CD4-positive, alpha-beta T cell (primary cell): Measurements from ENCODE around the gene CUTC. TPM values are rescaled to one million over a fixed set of nuclear protein-coding genes. Genes with fewer than 3 reads are reported as not detected.
A peak's percentile ranks its signal among the peaks of the same experiment; 100 is the strongest.

ENCODE experiments used
- ATAC-seq: fragments of 200-7000 bp; cut with Tn5 transposase; one replicate; pipeline ENCODE4 v1.10.0; 2022; ENCODE audit warnings: mild to moderate bottlenecking; ENCODE audit not compliant: poor library complexity
- CTCF ChIA-PET: fragments of 350-600 bp; sonication (Branson Sonifier 250); formaldehyde crosslinking; loops from one replicate; lab custom pipeline; 2021; ENCODE audit warnings: antibody characterized with exemption, inconsistent platforms; lab: Charles Lee
- POLR2A ChIA-PET: fragments of 350-600 bp; sonication (Branson Sonifier 250); formaldehyde crosslinking; loops from one replicate; lab custom pipeline; 2021; ENCODE audit warnings: antibody characterized with exemption, inconsistent platforms; lab: Charles Lee
- DNase-seq, 14 experiments: peaks; one replicate each; pipeline ENCODE4 v3.0.0-alpha.2; 2013 to 2020; ENCODE audit warnings: mixed read lengths in 2 of 14
- H3K27ac ChIP-seq, 2 donors: one replicate each; pipeline versions ENCODE4 v1.5.1 to v1.7.0; 2013; ENCODE audit warnings: low read length in 2 of 2, low read depth in 1 of 2, mild to moderate bottlenecking in 1 of 2
- H3K27me3 ChIP-seq, 2 experiments: 1 replicate in 1 of 2; 2 replicates in 1 of 2; pipeline versions ENCODE4 v1.6.1 to v1.7.0; 2013; ENCODE audit warnings: low read length in 2 of 2, control low read depth in 1 of 2, mild to moderate bottlenecking in 1 of 2, moderate library complexity in 1 of 2; ENCODE audit not compliant: insufficient read depth in 2 of 2, control insufficient read depth in 1 of 2
- H3K36me3 ChIP-seq: one replicate; pipeline ENCODE4 v1.6.1; 2013; ENCODE audit warnings: low read length, control low read depth; ENCODE audit not compliant: insufficient read depth
- H3K4me1 ChIP-seq: one replicate; pipeline ENCODE4 v1.6.1; 2013; ENCODE audit warnings: low read length, control low read depth; ENCODE audit not compliant: insufficient read depth
- H3K4me3 ChIP-seq: one replicate; pipeline ENCODE4 v1.5.1; 2013; ENCODE audit warnings: mild to moderate bottlenecking, low read length, moderate library complexity
- H3K9me3 ChIP-seq, 2 experiments: 1 replicate in 1 of 2; 2 replicates in 1 of 2; pipeline versions ENCODE4 v1.6.1 to v1.7.0; 2013; ENCODE audit warnings: low read length in 2 of 2, mild to moderate bottlenecking in 2 of 2, control low read depth in 1 of 2, moderate library complexity in 1 of 2; ENCODE audit not compliant: control insufficient read depth in 1 of 2, insufficient read depth in 1 of 2
- H3K27ac Mint-ChIP-seq: one replicate; pipeline ENCODE4 v1.8.0; 2020; ENCODE audit warnings: mixed read lengths
- H3K27me3 Mint-ChIP-seq: one replicate; pipeline ENCODE4 v1.8.0; 2021; ENCODE audit warnings: mixed read lengths
- H3K36me3 Mint-ChIP-seq: one replicate; pipeline ENCODE4 v1.8.0; 2021; ENCODE audit warnings: low read depth, mixed read lengths
- H3K4me1 Mint-ChIP-seq: one replicate; pipeline ENCODE4 v1.8.0; 2021; ENCODE audit warnings: low read depth, mixed read lengths
- H3K4me3 Mint-ChIP-seq: one replicate; pipeline ENCODE4 v1.8.0; 2020; ENCODE audit warnings: mild to moderate bottlenecking, mixed read lengths
- H3K9me3 Mint-ChIP-seq: one replicate; pipeline ENCODE4 v1.8.0; 2020; ENCODE audit warnings: mixed read lengths
- CTCF ChIP-seq: fragments of 200-600 bp; IDR thresholded peaks from one replicate; pipeline ENCODE4 v1.8.0; 2022; ENCODE audit warnings: antibody characterized with exemption, mild to moderate bottlenecking
- intact Hi-C, 2 experiments: fragments of 100-400 bp; cut with DNase I in 1 of 2; cut with micrococcal nuclease in 1 of 2; formaldehyde crosslinking; loops; one replicate each; pipeline versions ENCODE4 v1.15.1 to v1.9.0; 2023 to 2025; cut with DNase I, micrococcal nuclease
- total RNA-seq, 174 experiments: library from RNA in 2 of 174; stranded (reverse) in 2 of 174; gene quantifications; one replicate each; pipeline ENCODE4 v1.2.3 and lab custom pipeline; 2021 to 2026

The CUTC gene
- total RNA-seq, 2 experiments from 2014 or later: 14.1 to 16.0 TPM

GRCh38 chr10:99709480-99710229 lies 22.4 kb upstream of the CUTC start:
- CTCF ChIA-PET: no interaction called here
- Mint-ChIP-seq H3K4me1 (no peaks in the 10 kb centered on the region), H3K4me3 (no peak overlapping the region), H3K27ac (no peak overlapping the region), H3K27me3 (no peaks in the 10 kb centered on the region), H3K9me3 (no peaks in the 10 kb centered on the region), H3K36me3 (peaks cover 64% of the 10 kb centered on the region)
- Histone ChIP-seq H3K27ac (no peak overlapping the region), H3K27me3 (no peaks in the 10 kb centered on the region), H3K4me3 (no peak overlapping the region), H3K4me1 (no peaks in the 10 kb centered on the region), H3K36me3 (peaks cover 39% of the 10 kb centered on the region), H3K9me3 (no peaks in the 10 kb centered on the region)
- DNase-seq (no peak), ATAC-seq (no peak)
- POLR2A ChIA-PET: interaction anchor here (0.5 kb wide), 1 partner anchor 46 kb away, joined by 3 read pairs; no protein-coding TSS in a partner anchor
- intact Hi-C loops: loop anchor here in 1 of 2 experiments (2.0 to 5.0 kb wide), 3 partner anchors 87 to 317 kb away; partner anchors contain the start of gene SLC25A28
- TF ChIP-seq CTCF: no peak

DNA sequence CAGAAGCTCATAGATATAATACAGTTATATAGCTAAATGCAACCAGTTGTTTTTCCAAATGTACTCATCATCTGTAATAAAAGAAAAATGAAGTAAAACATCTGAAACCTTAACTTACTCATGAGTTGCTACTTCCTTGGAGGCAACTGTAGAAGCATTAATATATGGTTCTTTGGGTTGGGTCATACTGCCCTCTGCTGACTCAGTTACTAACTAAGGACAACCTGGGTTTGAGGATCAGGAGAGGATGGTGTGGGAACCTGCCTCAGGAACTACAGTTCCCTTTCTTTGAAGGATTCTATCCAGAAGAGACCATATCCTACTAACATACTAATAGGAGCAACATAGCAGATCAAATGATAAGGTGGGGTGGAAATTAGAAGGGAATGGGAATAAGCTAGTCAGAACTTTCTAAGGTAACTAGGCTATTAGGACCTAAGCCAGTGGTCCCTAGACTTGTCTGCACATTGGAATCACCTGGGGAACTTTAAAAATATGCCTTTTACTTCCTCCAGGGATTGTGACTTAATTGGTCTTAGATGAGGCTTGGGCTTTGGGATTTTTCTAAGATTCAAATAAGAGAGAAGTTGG lies 20.8 kb upstream of the CUTC start:
- H3K36me3 ChIP-seq: peaks cover 48% of the 10 kb centered on the region
- H3K4me3 ChIP-seq: no peak overlapping the region
- ChIA-PET CTCF (no interaction called here), POLR2A (interaction anchor here (1.4 kb wide), 1 partner anchor 21 kb away, joined by 3 read pairs; the partner anchor contains the start of genes COX15 and CUTC)
- H3K27me3 Mint-ChIP-seq: no peaks in the 10 kb centered on the region
- DNase-seq (peak in 4 of 14 experiments; percentile 40 to 67 (median 55)), ATAC-seq (peak; percentile 69)
- H3K27me3 ChIP-seq: no peaks in the 10 kb centered on the region
- no peak overlapping the region for H3K4me3 Mint-ChIP-seq
- no peaks in the 10 kb centered on the region for H3K4me1 ChIP-seq
- no peaks in the 10 kb centered on the region for H3K4me1 Mint-ChIP-seq
- H3K36me3 Mint-ChIP-seq: peaks cover 66% of the 10 kb centered on the region
- H3K27ac ChIP-seq: no peak overlapping the region
- intact Hi-C loops: loop anchor here (1.0 to 5.0 kb wide), 5 partner anchors 89 to 318 kb away; partner anchors contain the start of gene SLC25A28 (in 1 of the 2)
- peak; percentile 59 for TF ChIP-seq CTCF
- H3K27ac Mint-ChIP-seq: no peak overlapping the region
- H3K9me3 ChIP-seq: no peaks in the 10 kb centered on the region
- no peaks in the 10 kb centered on the region for H3K9me3 Mint-ChIP-seq

DNA sequence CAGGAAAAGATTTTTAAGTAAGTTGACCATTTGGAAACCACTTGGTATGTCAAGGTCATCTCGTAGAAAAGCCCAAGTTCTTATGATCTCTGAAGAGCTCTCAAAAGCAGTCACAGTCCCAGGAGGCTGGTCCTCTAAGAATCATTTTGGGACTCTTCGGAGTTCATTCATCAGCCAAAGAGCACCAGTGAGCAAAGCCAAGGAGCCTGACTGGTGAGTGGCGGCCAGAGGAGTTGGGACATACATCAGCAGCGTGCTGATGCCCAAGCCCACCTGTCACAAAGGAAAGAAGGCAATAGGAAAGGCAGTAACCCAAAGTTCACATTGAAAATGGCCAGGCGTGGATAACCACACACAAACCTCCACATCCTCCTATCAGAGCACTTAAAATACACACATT lies 17.6 kb upstream of the CUTC start:
- Histone ChIP-seq H3K4me1 (no peaks in the 10 kb centered on the region), H3K4me3 (no peak overlapping the region), H3K27me3 (no peaks in the 10 kb centered on the region), H3K36me3 (peaks cover 72% of the 10 kb centered on the region), H3K9me3 (no peaks in the 10 kb centered on the region), H3K27ac (no peak overlapping the region)
- Mint-ChIP-seq H3K4me3 (no peak overlapping the region), H3K27me3 (no peaks in the 10 kb centered on the region), H3K36me3 (peaks cover 76% of the 10 kb centered on the region), H3K9me3 (no peaks in the 10 kb centered on the region), H3K27ac (no peak overlapping the region), H3K4me1 (no peaks in the 10 kb centered on the region)
- intact Hi-C loops: loop anchor here in 1 of 2 experiments (5.0 kb wide), 1 partner anchor 92 kb away; the partner anchor contains the start of gene SLC25A28
- POLR2A ChIA-PET: no interaction called here
- no peak for TF ChIP-seq CTCF
- CTCF ChIA-PET: interaction anchor here (0.7 kb wide), 1 partner anchor 322 kb away, joined by 3 read pairs; no protein-coding TSS in a partner anchor
- no peak for DNase-seq
- ATAC-seq: no peak
